AG08395 (cell line): ENCODE measurements around the gene ORC1.

Experiments
- DNase-seq: peaks from one replicate; pipeline ENCODE4 v3.0.0; 2012; ENCODE audit warnings: mixed read lengths, low spot score

Gene ORC1

DNA sequence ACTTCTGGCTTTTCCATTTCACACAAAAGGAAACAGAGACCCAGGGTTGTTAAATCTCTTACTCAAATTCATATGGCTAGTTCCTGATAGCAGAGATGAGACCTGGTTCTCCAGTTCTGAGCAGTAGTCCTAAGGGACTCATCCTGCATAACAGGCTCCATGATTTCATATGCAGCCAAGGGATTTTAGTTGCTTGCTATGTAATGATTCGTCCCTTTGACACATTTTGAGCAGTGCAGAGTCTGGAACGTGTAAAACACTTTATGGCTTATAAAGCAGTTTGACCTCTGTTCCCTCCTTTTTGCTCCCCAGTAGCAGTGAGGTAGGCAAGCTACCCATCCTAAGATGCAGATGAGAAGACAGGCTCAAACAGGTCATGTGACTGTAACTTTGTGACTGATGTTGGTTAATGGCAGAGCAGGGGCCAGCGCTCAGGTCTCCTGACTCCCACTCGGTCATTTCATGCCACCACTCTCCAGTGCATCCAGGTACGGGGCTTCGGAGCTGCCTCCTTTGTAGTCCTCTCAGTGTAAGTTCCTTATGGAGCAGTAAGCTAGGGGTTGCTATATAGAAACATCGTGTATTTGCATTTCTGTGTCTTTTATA lies 62.5 kb downstream of the ORC1 start:
- no peak for DNase-seq

DNA sequence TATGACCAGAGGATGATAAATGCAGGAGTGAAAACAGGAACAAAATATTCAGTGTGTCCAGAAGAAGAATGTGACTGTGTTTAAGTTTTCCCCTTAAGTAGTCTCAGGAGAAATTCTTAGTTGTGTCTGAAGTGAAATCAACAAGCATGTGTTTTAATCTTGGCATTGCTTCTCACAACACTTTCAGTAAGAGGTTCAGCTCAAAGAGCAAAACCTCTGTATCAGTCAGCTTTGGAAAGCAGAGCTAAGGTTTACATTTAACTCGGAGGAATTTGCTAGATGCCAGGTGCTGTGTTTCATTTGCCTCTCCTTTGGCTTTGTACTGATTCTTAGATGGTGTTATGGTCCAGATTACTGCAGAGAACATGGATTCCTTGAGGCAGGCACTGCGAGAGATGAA lies 66.8 kb downstream of the ORC1 start:
- no peak for DNase-seq

DNA sequence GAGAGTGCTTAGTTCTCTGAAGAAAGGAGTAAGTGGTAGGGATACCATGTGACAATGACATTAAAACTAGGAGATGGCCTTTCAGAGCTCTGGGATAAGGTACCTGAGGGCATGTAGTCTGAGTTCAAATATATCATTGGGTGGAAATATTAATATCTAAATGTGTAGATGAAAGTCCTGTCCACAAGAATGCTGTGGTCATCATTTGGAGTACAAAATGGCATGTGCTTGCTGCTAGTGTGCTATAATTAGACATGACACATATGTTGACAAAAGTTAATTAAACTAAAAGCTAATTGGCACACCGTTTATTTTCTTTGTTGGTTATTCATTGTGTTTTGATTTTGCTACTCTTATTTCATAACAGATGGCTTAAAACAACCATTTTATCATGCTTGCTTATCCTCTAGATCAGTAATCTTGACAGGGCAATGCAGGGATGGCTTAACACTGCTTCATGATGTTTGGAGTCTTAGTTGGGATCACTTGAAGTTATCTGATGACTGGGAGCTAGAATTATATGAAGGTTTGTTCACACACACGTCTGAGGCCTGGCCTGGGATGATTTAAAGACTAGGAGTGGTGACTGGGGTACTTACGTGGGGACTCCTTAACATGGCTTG lies 69.2 kb downstream of the ORC1 start:
- DNase-seq = no peak

DNA sequence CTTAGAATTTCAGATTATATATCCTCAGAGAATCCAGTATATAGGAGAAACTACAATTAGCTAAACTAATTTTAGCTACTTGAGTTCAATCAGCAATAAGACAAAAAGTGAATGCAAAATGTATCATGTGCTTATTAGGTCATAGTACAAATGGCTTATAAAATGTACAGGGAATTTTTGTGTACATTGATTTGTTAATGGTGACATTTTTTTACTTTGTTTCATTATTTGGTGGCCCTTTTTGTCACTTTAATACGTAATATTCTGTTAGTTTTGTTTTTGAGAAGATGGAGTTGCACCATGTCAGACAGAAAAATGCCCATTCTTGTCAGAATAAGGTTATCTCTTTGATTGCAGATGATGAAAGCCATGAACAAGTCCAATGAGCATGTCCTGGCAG lies 71.8 kb downstream of the ORC1 start:
- DNase-seq = no peak

DNA sequence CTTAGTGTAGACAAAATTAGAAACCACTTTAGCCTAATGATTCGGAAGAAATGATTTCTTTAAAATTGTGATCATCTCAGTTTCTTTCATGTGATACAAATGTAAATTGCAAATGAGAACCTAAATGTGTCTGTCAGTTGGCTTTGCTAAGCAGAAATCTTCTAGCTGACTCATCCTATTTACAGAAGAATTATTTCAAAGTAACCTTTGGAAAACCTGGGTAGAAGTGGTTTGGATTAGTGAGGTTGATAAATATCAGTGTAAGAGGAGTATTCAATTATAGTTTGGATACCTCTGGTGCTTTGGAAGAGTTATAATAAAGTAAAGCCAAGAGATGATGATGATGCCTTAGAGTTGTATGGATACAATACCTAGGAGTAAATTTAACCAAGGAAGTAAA lies 75.6 kb downstream of the ORC1 start:
- no peak for DNase-seq

DNA sequence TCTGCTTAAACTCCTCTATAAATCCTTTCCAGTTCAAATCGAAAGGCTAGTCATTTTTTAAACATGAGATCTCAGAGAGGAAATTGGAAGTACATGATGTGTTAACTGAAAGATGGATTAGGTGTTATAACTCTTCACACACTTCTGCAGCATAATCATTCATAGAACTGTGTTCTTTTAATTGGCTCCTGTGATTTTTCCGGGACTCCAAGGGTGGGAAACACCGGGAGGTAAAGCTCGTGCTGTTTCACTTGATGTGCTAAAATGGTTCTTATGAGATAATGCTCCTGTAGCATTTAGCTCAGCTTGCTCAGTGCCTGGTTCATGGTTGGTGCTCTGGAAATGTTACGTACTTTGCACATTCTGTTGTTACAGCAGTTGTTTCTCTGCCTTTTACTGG lies 78.4 kb downstream of the ORC1 start:
- no peak for DNase-seq

DNA sequence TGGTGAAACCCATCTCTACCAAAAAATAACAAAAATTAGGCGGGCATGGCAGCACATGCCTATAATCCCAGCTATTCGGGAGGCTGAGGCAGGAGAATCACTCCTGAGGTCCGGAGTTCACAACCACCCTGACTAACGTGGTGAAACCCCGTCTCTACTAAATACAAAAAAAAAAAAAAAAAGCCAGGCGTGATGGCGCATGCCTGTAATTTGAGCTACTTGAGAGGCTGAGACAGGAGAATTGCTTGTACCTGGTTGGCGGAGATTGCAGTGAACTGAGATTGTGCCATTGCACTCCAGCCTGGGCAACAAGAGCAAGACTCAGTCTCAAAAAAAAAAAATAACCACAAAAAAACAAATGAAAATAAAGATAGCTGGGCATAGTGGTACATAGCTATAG lies 80.5 kb downstream of the ORC1 start:
- no peak for DNase-seq
